Suprapubic skin (tissue), 4 donors: ENCODE measurements around the gene XIRP1. TPM values are rescaled to one million over a fixed set of nuclear protein-coding genes. Genes with fewer than 3 reads are reported as not detected.

Experiments
- DNase-seq, 2 donors: peaks; one replicate each; pipeline ENCODE4 v3.0.0-alpha.2; 2019; ENCODE audit warnings: low spot score in 2 of 2
- H3K27ac ChIP-seq: fragments of 200-600 bp; sonication (generic); one replicate; pipeline ENCODE4 v1.5.1; 2019
- H3K27me3 ChIP-seq: fragments of 200-600 bp; sonication (generic); one replicate; pipeline ENCODE4 v1.5.1; 2019
- H3K36me3 ChIP-seq: fragments of 200-600 bp; sonication (generic); one replicate; pipeline ENCODE4 v1.5.1; 2019
- H3K4me1 ChIP-seq: fragments of 200-600 bp; sonication (generic); one replicate; pipeline ENCODE4 v1.5.1; 2019
- H3K4me3 ChIP-seq: fragments of 200-600 bp; sonication (generic); one replicate; pipeline ENCODE4 v1.5.1; 2019; ENCODE audit warnings: mild to moderate bottlenecking
- H3K9me3 ChIP-seq: fragments of 200-600 bp; sonication (generic); one replicate; pipeline ENCODE4 v1.5.1; 2019
- CTCF ChIP-seq, 2 donors: fragments of 200-600 bp in 1 of 2; fragments of 450-650 bp in 1 of 2; sonication (generic) in 1 of 2; IDR thresholded peaks; one replicate each; pipeline ENCODE4 v1.5.1; 2016 to 2019; ENCODE audit warnings: antibody characterized with exemption in 2 of 2, mild to moderate bottlenecking in 1 of 2, moderate library complexity in 1 of 2
- EP300 ChIP-seq: sonication (generic); formaldehyde crosslinking; IDR thresholded peaks from one replicate; pipeline ENCODE4 v1.6.1; 2017; ENCODE audit warnings: antibody characterized with exemption
- POLR2A ChIP-seq, 2 donors: fragments of 450-650 bp; IDR thresholded peaks; one replicate each; pipeline ENCODE4 v1.6.1; 2017; ENCODE audit warnings: antibody characterized with exemption in 2 of 2, mild to moderate bottlenecking in 2 of 2, moderate library complexity in 2 of 2
- POLR2AphosphoS5 ChIP-seq, 3 donors: sonication (generic); formaldehyde crosslinking; IDR thresholded peaks; one replicate each; pipeline ENCODE4 v1.6.1; 2017; ENCODE audit warnings: antibody characterized with exemption in 3 of 3
- WGBS: methylation state at CpG from one replicate; pipeline ENCODE4 v1.1.5; 2018; 5-methylcytosine and 5-hydroxymethylcytosine counted together
- total RNA-seq, 4 donors: library from RNA; depleted of rRNA; stranded (reverse); fragments of >200 nt; gene quantifications; one replicate each; pipeline ENCODE4 v1.1.0, GENCODE V29; 2016

Gene XIRP1
- total RNA-seq, 4 donors from 2014 or later: not detected

GRCh38 chr3:39181408-39182335 lies 10.7 kb downstream of the XIRP1 start:
- H3K4me3 ChIP-seq: peak overlapping the region; percentile 44
- DNase-seq: peak in 1 of 2 donors; percentile 52
- peak overlapping the region; percentile 47 for H3K27ac ChIP-seq
- peaks cover 62% of the 10 kb centered on the region for H3K4me1 ChIP-seq
- H3K9me3 ChIP-seq: no peaks in the 10 kb centered on the region
- no peaks in the 10 kb centered on the region for H3K27me3 ChIP-seq
- H3K36me3 ChIP-seq: no peaks in the 10 kb centered on the region
- WGBS: 68% methylated on average over 7 of the region's 7 CpGs
- TF ChIP-seq CTCF (IDR thresholded peaks at IDR 0.05): no peak
- TF ChIP-seq EP300: no peak
- TF ChIP-seq POLR2A (IDR thresholded peaks at IDR 0.05): no peak
- TF ChIP-seq POLR2AphosphoS5 (IDR thresholded peaks at IDR 0.05): no peak

GRCh38 chr3:39180546-39181346 lies 11.6 kb downstream of the XIRP1 start:
- H3K4me1 ChIP-seq: peaks cover 56% of the 10 kb centered on the region
- peak overlapping the region; percentile 47 for H3K27ac ChIP-seq
- WGBS: 14% methylated on average over 12 of the region's 64 CpGs

GRCh38 chr3:39180183-39180545 lies 12.2 kb downstream of the XIRP1 start:
- no peaks in the 10 kb centered on the region for H3K36me3 ChIP-seq
- WGBS: 41% methylated on average over 3 of the region's 3 CpGs
- peak overlapping the region; percentile 44 for H3K4me3 ChIP-seq
- DNase-seq: peak in 1 of 2 donors; percentile 78
- TF ChIP-seq CTCF (IDR thresholded peaks at IDR 0.05) (no peak), EP300 (no peak), POLR2A (IDR thresholded peaks at IDR 0.05) (no peak)
- H3K27me3 ChIP-seq: no peaks in the 10 kb centered on the region
- H3K4me1 ChIP-seq: peaks cover 53% of the 10 kb centered on the region
- H3K9me3 ChIP-seq: no peaks in the 10 kb centered on the region
- peak overlapping the region; percentile 47 for H3K27ac ChIP-seq

More at GRCh38 chr3:39180546-39181346, 11.6 kb downstream of the XIRP1 start:
- DNase-seq: peak; percentile 95
- Histone ChIP-seq H3K9me3 (no peaks in the 10 kb centered on the region), H3K36me3 (no peaks in the 10 kb centered on the region), H3K4me3 (peak overlapping the region; percentile 44), H3K27me3 (no peaks in the 10 kb centered on the region)
- TF ChIP-seq POLR2AphosphoS5 (IDR thresholded peaks at IDR 0.05) (peak in 2 of 3 donors; percentile 9 to 60), EP300 (peak; percentile 65), CTCF (IDR thresholded peaks at IDR 0.05) (peak in 1 of 2 donors; percentile 41), POLR2A (IDR thresholded peaks at IDR 0.05) (peak in 1 of 2 donors; percentile 35)

- Histone ChIP-seq H3K4me1 (peaks cover 53% of the 10 kb centered on the region), H3K4me3 (peak overlapping the region; percentile 51), H3K27me3 (no peaks in the 10 kb centered on the region), H3K36me3 (no peaks in the 10 kb centered on the region), H3K27ac (peak overlapping the region; percentile 92), H3K9me3 (no peaks in the 10 kb centered on the region)
- DNase-seq: peak in 1 of 2 donors; percentile 50
- 78% methylated on average over 4 of the region's 4 CpGs for WGBS
- TF ChIP-seq POLR2A (IDR thresholded peaks at IDR 0.05) (no peak), CTCF (IDR thresholded peaks at IDR 0.05) (no peak), EP300 (no peak), POLR2AphosphoS5 (IDR thresholded peaks at IDR 0.05) (no peak)
Measured at GRCh38 chr3:39178553-39178952, 13.8 kb downstream of the XIRP1 start.
